Cardiac muscle cell (in vitro differentiated cells and primary cell): ENCODE results near the gene TEAD4. TPM values are rescaled to one million over a fixed set of nuclear protein-coding genes. Genes with fewer than 3 reads are reported as not detected.

Source experiments
- DNase-seq, 2 donors: peaks; one replicate each; pipeline versions ENCODE4 v3.0.0 to v3.0.0-alpha.2; 2010 to 2017; ENCODE audit warnings: low read depth in 1 of 2, low spot score in 1 of 2
- H3K27ac ChIP-seq: fragments of 200-600 bp; sonication (generic); 2 replicates; pipeline ENCODE4 v1.5.1; 2016
- H3K27me3 ChIP-seq: fragments of 200-600 bp; sonication (generic); 2 replicates; pipeline ENCODE4 v1.6.0; 2016; ENCODE audit warnings: control low read depth
- H3K36me3 ChIP-seq: fragments of 200-600 bp; sonication (generic); 2 replicates; pipeline ENCODE4 v1.5.1; 2016; ENCODE audit warnings: control low read depth
- H3K4me1 ChIP-seq: fragments of 200-600 bp; sonication (generic); 2 replicates; pipeline ENCODE4 v1.8.1; 2017; ENCODE audit warnings: low read depth, mild to moderate bottlenecking, mixed run types
- H3K4me3 ChIP-seq: fragments of 200-600 bp; sonication (generic); 2 replicates; pipeline ENCODE4 v1.5.1; 2016; ENCODE audit warnings: mild to moderate bottlenecking
- H3K9me3 ChIP-seq: fragments of 200-600 bp; sonication (generic); 2 replicates; pipeline ENCODE4 v1.5.1; 2017; ENCODE audit warnings: low read depth, mild to moderate bottlenecking, control low read depth
- polyA plus RNA-seq: library from polyadenylated mRNA; unstranded; fragments of >200 nt; fragmentation: Nextera tagmentation; extraction: Ambion mirVana; gene quantifications from 2 replicates; pipeline ENCODE4 v1.2.1, GENCODE V29; 2016
- total RNA-seq: library from RNA; depleted of rRNA; stranded (reverse); fragments of >200 nt; gene quantifications from 2 replicates; pipeline ENCODE4 v1.2.3, GENCODE V29; 2016
- TF ChIP-seq, protein P1 (sequence below): IDR thresholded peaks from 2 replicates; pipeline ENCODE4 v1.5.1; 2012; ENCODE audit warnings: low read depth, mild to moderate bottlenecking, low read length

TEAD4 gene
- total and polyA plus RNA-seq, 2 experiments from 2014 or later, result 21.3 to 31.9 TPM

- Histone ChIP-seq H3K4me1 (peaks cover 29% of the 10 kb centered on the region), H3K36me3 (no peaks in the 10 kb centered on the region), H3K27ac (peak overlapping the region; percentile 93), H3K27me3 (no peaks in the 10 kb centered on the region), H3K4me3 (peak overlapping the region; percentile 65), H3K9me3 (no peaks in the 10 kb centered on the region)
- TF ChIP-seq, protein P1, sequence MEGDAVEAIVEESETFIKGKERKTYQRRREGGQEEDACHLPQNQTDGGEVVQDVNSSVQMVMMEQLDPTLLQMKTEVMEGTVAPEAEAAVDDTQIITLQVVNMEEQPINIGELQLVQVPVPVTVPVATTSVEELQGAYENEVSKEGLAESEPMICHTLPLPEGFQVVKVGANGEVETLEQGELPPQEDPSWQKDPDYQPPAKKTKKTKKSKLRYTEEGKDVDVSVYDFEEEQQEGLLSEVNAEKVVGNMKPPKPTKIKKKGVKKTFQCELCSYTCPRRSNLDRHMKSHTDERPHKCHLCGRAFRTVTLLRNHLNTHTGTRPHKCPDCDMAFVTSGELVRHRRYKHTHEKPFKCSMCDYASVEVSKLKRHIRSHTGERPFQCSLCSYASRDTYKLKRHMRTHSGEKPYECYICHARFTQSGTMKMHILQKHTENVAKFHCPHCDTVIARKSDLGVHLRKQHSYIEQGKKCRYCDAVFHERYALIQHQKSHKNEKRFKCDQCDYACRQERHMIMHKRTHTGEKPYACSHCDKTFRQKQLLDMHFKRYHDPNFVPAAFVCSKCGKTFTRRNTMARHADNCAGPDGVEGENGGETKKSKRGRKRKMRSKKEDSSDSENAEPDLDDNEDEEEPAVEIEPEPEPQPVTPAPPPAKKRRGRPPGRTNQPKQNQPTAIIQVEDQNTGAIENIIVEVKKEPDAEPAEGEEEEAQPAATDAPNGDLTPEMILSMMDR, result no peak
- DNase-seq, result no peak
Measured at GRCh38 chr12:2960390-2960956, 1.3 kb downstream of the TEAD4 start.

- Histone ChIP-seq H3K4me1 (peaks cover 29% of the 10 kb centered on the region), H3K27ac (peak overlapping the region; percentile 93), H3K27me3 (no peaks in the 10 kb centered on the region), H3K36me3 (no peaks in the 10 kb centered on the region), H3K9me3 (no peaks in the 10 kb centered on the region), H3K4me3 (peak overlapping the region; percentile 65)
- TF ChIP-seq, protein P1, result no peak
- DNase-seq, result no peak
Measured at GRCh38 chr12:2960996-2961616, 1.9 kb downstream of the TEAD4 start.

- no peaks in the 10 kb centered on the region for H3K36me3 ChIP-seq
- no peak overlapping the region for H3K4me3 ChIP-seq
- H3K27me3 ChIP-seq, result no peaks in the 10 kb centered on the region
- TF ChIP-seq, protein P1, result no peak
- no peak overlapping the region for H3K27ac ChIP-seq
- H3K4me1 ChIP-seq, result peaks cover 29% of the 10 kb centered on the region
- H3K9me3 ChIP-seq, result no peaks in the 10 kb centered on the region
- no peak for DNase-seq
Measured at GRCh38 chr12:2961705-2962104, 2.5 kb downstream of the TEAD4 start.

GRCh38 chr12:2963154-2963759 is 4.1 kb downstream of the TEAD4 start:
- H3K27me3 ChIP-seq, result no peaks in the 10 kb centered on the region
- H3K27ac ChIP-seq, result peak overlapping the region; percentile 29
- no peaks in the 10 kb centered on the region for H3K36me3 ChIP-seq
- H3K9me3 ChIP-seq, result no peaks in the 10 kb centered on the region
- H3K4me3 ChIP-seq, result no peak overlapping the region
- TF ChIP-seq, protein P1, result no peak
- peaks cover 23% of the 10 kb centered on the region for H3K4me1 ChIP-seq
- DNase-seq, result no peak

- H3K27ac ChIP-seq, result no peak overlapping the region
- H3K36me3 ChIP-seq, result no peaks in the 10 kb centered on the region
- DNase-seq, result peak in 1 of 2 donors; percentile 21
- TF ChIP-seq, protein P1, result no peak
- no peaks in the 10 kb centered on the region for H3K27me3 ChIP-seq
- no peaks in the 10 kb centered on the region for H3K9me3 ChIP-seq
- no peak overlapping the region for H3K4me3 ChIP-seq
- H3K4me1 ChIP-seq, result peaks cover 23% of the 10 kb centered on the region
Measured at GRCh38 chr12:2963760-2964292, 4.6 kb downstream of the TEAD4 start.
